ENCODE results near the gene DNM3.

The DNM3 gene

DNA sequence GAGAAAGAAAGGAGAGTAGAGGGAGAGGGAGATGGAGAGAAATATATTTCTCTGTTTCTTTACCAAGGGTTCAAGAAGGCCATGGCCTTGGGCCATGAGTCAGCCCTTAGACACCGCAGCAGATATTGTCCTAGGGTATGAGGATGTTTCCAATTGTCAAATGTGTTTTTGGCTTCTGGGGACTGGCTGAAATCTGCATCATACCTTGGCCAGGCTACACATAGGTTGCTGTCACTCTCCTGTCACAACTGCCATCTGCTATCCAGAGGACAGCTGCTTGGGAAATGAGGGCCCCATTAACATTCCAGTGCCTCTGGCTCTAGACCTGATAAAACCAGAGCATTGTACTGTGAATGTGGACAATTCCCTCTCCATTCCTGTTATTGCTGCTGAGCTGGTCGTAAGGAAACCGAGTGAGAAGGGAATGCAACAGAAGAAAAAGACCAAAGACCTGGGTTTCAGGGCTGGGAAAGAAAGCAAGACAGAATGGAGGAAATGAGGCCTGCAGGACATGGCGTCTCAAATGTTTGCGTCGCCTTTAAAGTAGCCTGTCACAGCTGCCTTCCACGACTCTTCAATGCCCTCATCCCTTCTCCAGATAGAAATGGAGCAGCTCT, 611.3 kb downstream of the DNM3 start:
- TF ChIP-seq CTCF (IDR thresholded peaks at IDR 0.05; ENCODE audit: insufficient read depth, missing control alignments) = no peak
- no peak for DNase-seq (ENCODE audit: insufficient read length, low spot score)

GRCh38 chr1:172453153-172453545, 611.9 kb downstream of the DNM3 start:
- no peak for DNase-seq (ENCODE audit: insufficient read length, low spot score)
- no peak for FAIRE-seq
- TF ChIP-seq CTCF (IDR thresholded peaks at IDR 0.05; ENCODE audit: insufficient read depth, missing control alignments) = no peak

More for the DNA sequence above, 611.3 kb downstream of the DNM3 start:
- no peak for FAIRE-seq

DNA sequence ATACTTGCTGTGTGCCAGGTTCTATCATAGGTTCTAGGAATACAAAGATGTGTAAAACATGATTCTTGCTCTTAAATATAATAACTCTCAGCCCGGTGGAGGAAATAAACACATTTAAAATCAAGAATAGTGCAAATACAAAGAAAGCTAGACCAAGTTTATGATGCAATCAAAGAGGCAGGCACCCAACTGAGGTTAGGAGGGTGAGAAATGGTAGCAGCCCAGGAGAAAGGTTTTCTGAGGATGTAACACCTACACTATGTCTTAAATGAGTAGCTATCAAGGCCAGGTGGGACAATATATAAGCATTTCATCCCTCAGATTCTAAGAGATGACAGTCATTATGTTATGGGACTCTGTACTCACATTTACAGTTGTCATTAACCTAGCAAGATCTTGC, 612.3 kb downstream of the DNM3 start:
- TF ChIP-seq CTCF (IDR thresholded peaks at IDR 0.05; ENCODE audit: insufficient read depth, missing control alignments) = no peak
- DNase-seq (ENCODE audit: insufficient read length, low spot score) (no peak), FAIRE-seq (no peak)

GRCh38 chr1:172455451-172455850, 614.2 kb downstream of the DNM3 start:
- DNase-seq (ENCODE audit: insufficient read length, low spot score) (no peak), FAIRE-seq (no peak)
- no peak for TF ChIP-seq CTCF (IDR thresholded peaks at IDR 0.05; ENCODE audit: insufficient read depth, missing control alignments)

- DNase-seq (ENCODE audit: insufficient read length, low spot score) (no peak), FAIRE-seq (no peak)
- TF ChIP-seq CTCF (IDR thresholded peaks at IDR 0.05; ENCODE audit: insufficient read depth, missing control alignments) = no peak
Observed at GRCh38 chr1:172456344-172456769, 615.1 kb downstream of the DNM3 start.

DNA sequence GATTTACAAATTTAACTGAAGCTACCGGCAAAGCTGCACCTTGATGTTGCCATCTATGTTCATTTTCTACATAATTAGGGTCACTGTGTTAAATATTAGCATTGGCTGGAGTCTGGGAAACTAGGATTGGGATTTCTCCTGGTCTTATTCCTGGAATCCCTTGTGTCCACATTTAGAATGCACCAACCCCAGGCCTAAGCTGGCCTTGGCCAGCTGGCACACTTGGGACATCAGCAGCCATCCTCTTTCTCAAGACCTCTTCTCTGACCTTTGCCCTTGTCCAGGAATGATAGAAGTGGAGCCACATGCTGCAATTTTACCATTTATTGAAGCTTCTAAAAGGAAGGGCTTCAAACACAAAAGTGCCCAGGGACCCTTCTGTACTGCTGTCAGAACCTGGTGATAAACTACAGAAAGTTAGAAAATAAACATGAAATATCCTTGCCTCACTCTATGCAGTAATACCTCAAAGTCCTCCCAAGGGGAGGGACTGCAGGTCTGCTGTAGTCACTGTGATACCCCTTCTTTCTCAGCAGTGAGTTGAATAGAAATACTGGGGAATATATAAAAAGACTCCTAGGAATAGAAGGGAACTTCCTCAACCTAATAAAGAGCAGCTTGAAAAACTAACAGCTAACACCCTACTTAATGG, 616.3 kb downstream of the DNM3 start:
- FAIRE-seq (no peak), DNase-seq (ENCODE audit: insufficient read length, low spot score) (no peak)
- no peak for TF ChIP-seq CTCF (IDR thresholded peaks at IDR 0.05; ENCODE audit: insufficient read depth, missing control alignments)

DNA sequence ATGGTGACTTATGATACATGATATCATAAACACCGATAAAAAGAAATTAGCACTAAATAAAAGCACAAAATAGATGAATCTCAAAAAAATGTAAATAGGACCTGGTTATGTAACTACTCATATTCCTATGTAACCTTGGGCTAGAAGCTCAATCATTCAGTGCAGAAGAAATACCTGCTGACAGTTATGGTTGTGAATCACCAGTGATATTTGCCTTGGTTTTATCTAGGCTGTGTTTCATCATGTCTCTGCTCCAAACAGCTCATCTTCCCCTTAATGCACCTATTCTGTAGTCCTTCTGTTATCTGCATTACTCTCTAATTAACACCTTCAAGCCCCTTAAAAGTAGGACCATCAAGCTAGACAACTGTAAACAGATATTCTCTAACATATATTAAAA, 618.9 kb downstream of the DNM3 start:
- DNase-seq (ENCODE audit: insufficient read length, low spot score) (no peak), FAIRE-seq (no peak)
- no peak for TF ChIP-seq CTCF (IDR thresholded peaks at IDR 0.05; ENCODE audit: insufficient read depth, missing control alignments)

All from D721Med (cell line).